GM12878 (cell line): ENCODE data around the gene IKZF5. TPM values are rescaled to one million over a fixed set of nuclear protein-coding genes. Genes with fewer than 3 reads are reported as not detected.
A peak's percentile ranks its signal among the peaks of the same experiment; 100 is the strongest.

ENCODE experiments used
- BACH1 ChIP-seq: fragments of 450-650 bp; IDR thresholded peaks from 2 replicates; pipeline ENCODE4 v1.6.1; 2017; ENCODE audit warnings: mild to moderate bottlenecking, borderline replicate concordance
- CBFB ChIP-seq: IDR thresholded peaks from 2 replicates; pipeline ENCODE4 v1.6.1; 2016; ENCODE audit warnings: antibody characterized with exemption, low read depth
- CHD1 ChIP-seq: IDR thresholded peaks from 2 replicates; pipeline ENCODE4 v1.6.1; 2012; ENCODE audit warnings: low read depth, low read length, improper control_type of control experiment
- DPF2 ChIP-seq: fragments of 450-650 bp; IDR thresholded peaks from 2 replicates; pipeline ENCODE4 v1.6.1; 2017; ENCODE audit warnings: mild to moderate bottlenecking
- EED ChIP-seq: sonication (generic); IDR thresholded peaks from 2 replicates; pipeline ENCODE4 v1.6.1; 2016; ENCODE audit warnings: antibody characterized with exemption, low read depth
- ELK1 ChIP-seq: IDR thresholded peaks from 2 replicates; pipeline ENCODE4 v1.6.1; 2012; ENCODE audit warnings: low read depth, low read length, improper control_type of control experiment
- ETV6 ChIP-seq, 2 experiments: fragments of 450-650 bp in 1 of 2; IDR thresholded peaks in 1 of 2; conservative IDR thresholded peaks in 1 of 2; 2 replicates each; pipeline ENCODE4 v1.6.1; 2014; ENCODE audit warnings: antibody characterized with exemption in 1 of 2, borderline replicate concordance in 1 of 2, low read depth in 1 of 2, mild to moderate bottlenecking in 1 of 2, moderate library complexity in 1 of 2
- HDGF ChIP-seq: fragments of 450-650 bp; IDR thresholded peaks from 2 replicates; pipeline ENCODE4 v1.6.1; 2016; ENCODE audit warnings: antibody characterized with exemption
- NBN ChIP-seq: fragments of 450-650 bp; IDR thresholded peaks from 2 replicates; pipeline ENCODE4 v1.6.1; 2016
- RAD51 ChIP-seq: fragments of 450-650 bp; IDR thresholded peaks from 2 replicates; pipeline ENCODE4 v1.6.1; 2016; ENCODE audit warnings: moderate library complexity, mild to moderate bottlenecking, inconsistent platforms
- SMC3 ChIP-seq: IDR thresholded peaks from 2 replicates; pipeline ENCODE4 v1.6.1; 2011; ENCODE audit warnings: low read length, improper control_type of control experiment, borderline replicate concordance
- SREBF2 ChIP-seq: IDR thresholded peaks from 2 replicates; pipeline ENCODE4 v1.6.1; 2012; ENCODE audit warnings: mild to moderate bottlenecking, low read length
- ZSCAN29 ChIP-seq: fragments of 450-650 bp; IDR thresholded peaks from 2 replicates; pipeline ENCODE4 v1.6.1; 2017; ENCODE audit warnings: mild to moderate bottlenecking, moderate library complexity
- polyA plus RNA-seq, 11 experiments: library from polyadenylated mRNA; depleted of rRNA in 4 of 11; unstranded in 6 of 11; stranded (reverse) in 5 of 11; fragments of >200 nt; fragmentation: Nextera tagmentation in 4 of 11; fragmentation: Illumina TruSeq in 1 of 11; extraction: Ambion mirVana in 4 of 11; extraction: Trizol in 1 of 11; gene quantifications; 1 replicate in 1 of 11; 2 replicates in 10 of 11; pipeline versions ENCODE4 v1.2.1 to v1.2.3, GENCODE V29; 2011 to 2016; ENCODE audit warnings: inconsistent platforms in 2 of 11, missing spikeins in 2 of 11, low read depth in 1 of 11
- total RNA-seq, 4 experiments: library from RNA; depleted of rRNA in 3 of 4; stranded (reverse); fragments of >200 nt in 3 of 4; fragmentation: Illumina TruSeq in 1 of 4; extraction: Trizol in 1 of 4; gene quantifications; 2 replicates each; pipeline versions ENCODE4 v1.2.1 to v1.2.3, GENCODE V29; 2013 to 2021
- TF ChIP-seq, protein P1 (sequence below): fragments of 450-650 bp; IDR thresholded peaks from 2 replicates; pipeline ENCODE4 v1.6.1; 2014; ENCODE audit warnings: mild to moderate bottlenecking
- TF ChIP-seq, protein P2 (sequence below): IDR thresholded peaks from 2 replicates; pipeline ENCODE4 v1.6.1; 2012; ENCODE audit warnings: mild to moderate bottlenecking, low read depth, low read length
- TF ChIP-seq, protein P3 (sequence below): IDR thresholded peaks from 2 replicates; pipeline ENCODE4 v1.6.1; 2011; ENCODE audit warnings: borderline replicate concordance, low read depth, mild to moderate bottlenecking, moderate library complexity, low read length; ENCODE audit not compliant: insufficient read depth, poor library complexity, severe bottlenecking
- TF ChIP-seq, protein P4 (sequence below): IDR thresholded peaks from 2 replicates; pipeline ENCODE4 v1.6.1; 2011; ENCODE audit warnings: low read depth, low read length, improper control_type of control experiment, borderline replicate concordance
- TF ChIP-seq, protein P5 (sequence below): fragments of 450-650 bp; formaldehyde crosslinking; IDR thresholded peaks from 2 replicates; pipeline ENCODE4 v1.4.0; 2020; ENCODE audit warnings: mild to moderate bottlenecking, moderate library complexity

IKZF5 gene
- total and polyA plus RNA-seq, 10 of the 15 experiments (the other 5 are each of a cell fraction or from before 2014, with no cell fraction given), result 5.3 to 23.2 (median 11.8) TPM

- TF ChIP-seq ELK1 (peak; percentile 91), ETV6 (conservative IDR thresholded peaks at IDR 0.05 in 1 of 2, IDR thresholded peaks at IDR 0.05 in 1 of 2; ENCODE audit: borderline replicate concordance in 1 of 2, low read depth in 1 of 2) (no peak), BACH1 (no peak), RAD51 (no peak), CBFB (peak; percentile 53; the same call in 1 of the 2 replicates), EED (no peak), HDGF (peak; percentile 87), DPF2 (0 out of 2 replicates have a peak, but pooled peaks have one; percentile 61), SMC3 (no peak), NBN (peak; percentile 77), ZSCAN29 (no peak), CHD1 (no peak), SREBF2 (peak; percentile 68)
- TF ChIP-seq, protein P1, sequence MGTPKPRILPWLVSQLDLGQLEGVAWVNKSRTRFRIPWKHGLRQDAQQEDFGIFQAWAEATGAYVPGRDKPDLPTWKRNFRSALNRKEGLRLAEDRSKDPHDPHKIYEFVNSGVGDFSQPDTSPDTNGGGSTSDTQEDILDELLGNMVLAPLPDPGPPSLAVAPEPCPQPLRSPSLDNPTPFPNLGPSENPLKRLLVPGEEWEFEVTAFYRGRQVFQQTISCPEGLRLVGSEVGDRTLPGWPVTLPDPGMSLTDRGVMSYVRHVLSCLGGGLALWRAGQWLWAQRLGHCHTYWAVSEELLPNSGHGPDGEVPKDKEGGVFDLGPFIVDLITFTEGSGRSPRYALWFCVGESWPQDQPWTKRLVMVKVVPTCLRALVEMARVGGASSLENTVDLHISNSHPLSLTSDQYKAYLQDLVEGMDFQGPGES, result no peak; the same call in 1 of the 2 replicates
- TF ChIP-seq, protein P2, sequence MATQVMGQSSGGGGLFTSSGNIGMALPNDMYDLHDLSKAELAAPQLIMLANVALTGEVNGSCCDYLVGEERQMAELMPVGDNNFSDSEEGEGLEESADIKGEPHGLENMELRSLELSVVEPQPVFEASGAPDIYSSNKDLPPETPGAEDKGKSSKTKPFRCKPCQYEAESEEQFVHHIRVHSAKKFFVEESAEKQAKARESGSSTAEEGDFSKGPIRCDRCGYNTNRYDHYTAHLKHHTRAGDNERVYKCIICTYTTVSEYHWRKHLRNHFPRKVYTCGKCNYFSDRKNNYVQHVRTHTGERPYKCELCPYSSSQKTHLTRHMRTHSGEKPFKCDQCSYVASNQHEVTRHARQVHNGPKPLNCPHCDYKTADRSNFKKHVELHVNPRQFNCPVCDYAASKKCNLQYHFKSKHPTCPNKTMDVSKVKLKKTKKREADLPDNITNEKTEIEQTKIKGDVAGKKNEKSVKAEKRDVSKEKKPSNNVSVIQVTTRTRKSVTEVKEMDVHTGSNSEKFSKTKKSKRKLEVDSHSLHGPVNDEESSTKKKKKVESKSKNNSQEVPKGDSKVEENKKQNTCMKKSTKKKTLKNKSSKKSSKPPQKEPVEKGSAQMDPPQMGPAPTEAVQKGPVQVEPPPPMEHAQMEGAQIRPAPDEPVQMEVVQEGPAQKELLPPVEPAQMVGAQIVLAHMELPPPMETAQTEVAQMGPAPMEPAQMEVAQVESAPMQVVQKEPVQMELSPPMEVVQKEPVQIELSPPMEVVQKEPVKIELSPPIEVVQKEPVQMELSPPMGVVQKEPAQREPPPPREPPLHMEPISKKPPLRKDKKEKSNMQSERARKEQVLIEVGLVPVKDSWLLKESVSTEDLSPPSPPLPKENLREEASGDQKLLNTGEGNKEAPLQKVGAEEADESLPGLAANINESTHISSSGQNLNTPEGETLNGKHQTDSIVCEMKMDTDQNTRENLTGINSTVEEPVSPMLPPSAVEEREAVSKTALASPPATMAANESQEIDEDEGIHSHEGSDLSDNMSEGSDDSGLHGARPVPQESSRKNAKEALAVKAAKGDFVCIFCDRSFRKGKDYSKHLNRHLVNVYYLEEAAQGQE, result no peak
- TF ChIP-seq, protein P3, sequence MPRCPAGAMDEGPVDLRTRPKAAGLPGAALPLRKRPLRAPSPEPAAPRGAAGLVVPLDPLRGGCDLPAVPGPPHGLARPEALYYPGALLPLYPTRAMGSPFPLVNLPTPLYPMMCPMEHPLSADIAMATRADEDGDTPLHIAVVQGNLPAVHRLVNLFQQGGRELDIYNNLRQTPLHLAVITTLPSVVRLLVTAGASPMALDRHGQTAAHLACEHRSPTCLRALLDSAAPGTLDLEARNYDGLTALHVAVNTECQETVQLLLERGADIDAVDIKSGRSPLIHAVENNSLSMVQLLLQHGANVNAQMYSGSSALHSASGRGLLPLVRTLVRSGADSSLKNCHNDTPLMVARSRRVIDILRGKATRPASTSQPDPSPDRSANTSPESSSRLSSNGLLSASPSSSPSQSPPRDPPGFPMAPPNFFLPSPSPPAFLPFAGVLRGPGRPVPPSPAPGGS, result no peak
- TF ChIP-seq, protein P4, sequence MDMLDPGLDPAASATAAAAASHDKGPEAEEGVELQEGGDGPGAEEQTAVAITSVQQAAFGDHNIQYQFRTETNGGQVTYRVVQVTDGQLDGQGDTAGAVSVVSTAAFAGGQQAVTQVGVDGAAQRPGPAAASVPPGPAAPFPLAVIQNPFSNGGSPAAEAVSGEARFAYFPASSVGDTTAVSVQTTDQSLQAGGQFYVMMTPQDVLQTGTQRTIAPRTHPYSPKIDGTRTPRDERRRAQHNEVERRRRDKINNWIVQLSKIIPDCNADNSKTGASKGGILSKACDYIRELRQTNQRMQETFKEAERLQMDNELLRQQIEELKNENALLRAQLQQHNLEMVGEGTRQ, result no peak
- TF ChIP-seq, protein P5, sequence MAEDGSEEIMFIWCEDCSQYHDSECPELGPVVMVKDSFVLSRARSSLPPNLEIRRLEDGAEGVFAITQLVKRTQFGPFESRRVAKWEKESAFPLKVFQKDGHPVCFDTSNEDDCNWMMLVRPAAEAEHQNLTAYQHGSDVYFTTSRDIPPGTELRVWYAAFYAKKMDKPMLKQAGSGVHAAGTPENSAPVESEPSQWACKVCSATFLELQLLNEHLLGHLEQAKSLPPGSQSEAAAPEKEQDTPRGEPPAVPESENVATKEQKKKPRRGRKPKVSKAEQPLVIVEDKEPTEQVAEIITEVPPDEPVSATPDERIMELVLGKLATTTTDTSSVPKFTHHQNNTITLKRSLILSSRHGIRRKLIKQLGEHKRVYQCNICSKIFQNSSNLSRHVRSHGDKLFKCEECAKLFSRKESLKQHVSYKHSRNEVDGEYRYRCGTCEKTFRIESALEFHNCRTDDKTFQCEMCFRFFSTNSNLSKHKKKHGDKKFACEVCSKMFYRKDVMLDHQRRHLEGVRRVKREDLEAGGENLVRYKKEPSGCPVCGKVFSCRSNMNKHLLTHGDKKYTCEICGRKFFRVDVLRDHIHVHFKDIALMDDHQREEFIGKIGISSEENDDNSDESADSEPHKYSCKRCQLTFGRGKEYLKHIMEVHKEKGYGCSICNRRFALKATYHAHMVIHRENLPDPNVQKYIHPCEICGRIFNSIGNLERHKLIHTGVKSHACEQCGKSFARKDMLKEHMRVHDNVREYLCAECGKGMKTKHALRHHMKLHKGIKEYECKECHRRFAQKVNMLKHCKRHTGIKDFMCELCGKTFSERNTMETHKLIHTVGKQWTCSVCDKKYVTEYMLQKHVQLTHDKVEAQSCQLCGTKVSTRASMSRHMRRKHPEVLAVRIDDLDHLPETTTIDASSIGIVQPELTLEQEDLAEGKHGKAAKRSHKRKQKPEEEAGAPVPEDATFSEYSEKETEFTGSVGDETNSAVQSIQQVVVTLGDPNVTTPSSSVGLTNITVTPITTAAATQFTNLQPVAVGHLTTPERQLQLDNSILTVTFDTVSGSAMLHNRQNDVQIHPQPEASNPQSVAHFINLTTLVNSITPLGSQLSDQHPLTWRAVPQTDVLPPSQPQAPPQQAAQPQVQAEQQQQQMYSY (CRISPR knock-in tag), result no peak
These were observed 54.5 kb downstream of the IKZF5 start, which contains the start of gene C10orf88 (continued) for GRCh38 chr10:122953902-122954730.
